DMS153 (cell line): ENCODE results near the gene MAN2B2.

Experiments
- DNase-seq: peaks from one replicate; lab custom pipeline; 2025; lab: John Stamatoyannopoulos, UW

Gene MAN2B2

DNA sequence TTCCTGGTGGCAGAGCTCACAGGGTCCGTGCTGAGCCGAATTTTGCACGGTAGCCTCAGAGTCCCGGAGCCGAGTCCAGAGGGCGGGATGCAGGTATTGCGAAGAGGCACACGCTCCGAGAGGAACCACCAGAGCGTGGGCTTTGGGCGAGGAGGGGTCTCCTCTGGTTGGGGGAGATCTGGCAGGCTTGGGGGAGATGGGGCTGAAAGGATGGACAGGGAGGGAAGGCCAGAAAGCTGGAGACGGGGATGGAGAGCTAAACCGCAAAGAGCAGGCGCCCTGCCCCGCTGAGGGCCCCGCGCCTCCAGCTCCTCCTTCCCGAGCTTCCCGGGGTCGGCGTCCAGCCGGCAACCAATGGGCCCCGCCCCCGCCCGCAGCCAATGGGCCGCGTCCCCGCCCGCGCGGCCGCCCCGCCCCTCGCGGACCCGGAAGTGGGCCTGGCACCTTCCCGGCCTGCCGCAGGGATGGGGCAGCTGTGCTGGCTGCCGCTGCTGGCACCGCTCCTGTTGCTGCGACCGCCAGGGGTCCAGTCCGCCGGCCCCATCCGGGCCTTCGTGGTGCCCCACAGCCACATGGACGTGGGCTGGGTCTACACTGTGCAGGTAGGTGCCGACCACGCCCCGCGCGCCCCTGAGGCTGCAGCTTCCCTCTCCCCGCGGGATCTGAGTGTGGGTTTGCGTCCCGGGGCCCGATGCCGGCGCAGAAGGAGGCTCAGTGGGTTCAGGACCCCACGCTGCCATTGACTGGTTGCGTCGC, at the start of gene MAN2B2:
TSS of gene MAN2B2 (plus strand) at position 443 of the 756 bp plus-strand sequence. CDS start at position 465, 22 bp downstream.
- peak; percentile 20 for DNase-seq

DNA sequence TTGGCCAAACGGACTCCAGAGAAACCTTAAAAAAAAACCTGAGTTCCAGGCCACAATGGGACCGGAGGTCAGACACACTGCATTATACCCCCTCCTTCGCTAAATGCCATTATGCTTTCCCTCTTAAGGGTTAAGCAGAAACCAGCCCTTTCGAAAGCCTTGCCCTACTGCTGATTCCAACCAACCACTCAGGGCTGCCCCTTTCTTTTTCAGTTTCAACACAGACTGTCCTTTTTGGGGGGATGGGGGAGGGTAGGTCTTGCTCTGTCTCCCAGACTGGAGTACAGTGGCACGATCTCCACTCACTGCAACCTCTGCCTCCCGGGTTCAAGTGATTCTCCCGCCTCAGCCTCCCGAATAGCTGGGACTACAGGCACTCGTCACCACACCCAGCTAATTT, 49.5 kb upstream of the MAN2B2 start:
- DNase-seq: no peak

DNA sequence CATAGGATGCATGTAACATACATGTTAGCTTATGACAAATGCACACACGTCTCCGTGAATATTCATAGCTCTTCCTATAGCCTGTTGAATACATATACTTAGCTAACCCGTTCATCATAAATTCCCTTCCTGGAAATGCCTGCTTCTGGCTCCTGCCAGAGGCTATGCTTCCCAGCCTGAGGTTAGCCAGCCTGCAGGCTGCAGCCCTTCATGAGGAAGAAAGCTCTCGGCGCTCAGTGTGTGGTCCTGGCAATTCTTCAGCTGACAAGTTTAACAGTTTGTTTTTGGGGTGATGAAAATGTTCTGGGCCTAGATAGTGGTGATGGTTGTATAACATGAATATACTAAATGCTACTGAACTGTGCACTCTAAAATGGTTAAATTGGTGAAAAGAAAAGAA, 48.8 kb upstream of the MAN2B2 start:
- DNase-seq: no peak

DNA sequence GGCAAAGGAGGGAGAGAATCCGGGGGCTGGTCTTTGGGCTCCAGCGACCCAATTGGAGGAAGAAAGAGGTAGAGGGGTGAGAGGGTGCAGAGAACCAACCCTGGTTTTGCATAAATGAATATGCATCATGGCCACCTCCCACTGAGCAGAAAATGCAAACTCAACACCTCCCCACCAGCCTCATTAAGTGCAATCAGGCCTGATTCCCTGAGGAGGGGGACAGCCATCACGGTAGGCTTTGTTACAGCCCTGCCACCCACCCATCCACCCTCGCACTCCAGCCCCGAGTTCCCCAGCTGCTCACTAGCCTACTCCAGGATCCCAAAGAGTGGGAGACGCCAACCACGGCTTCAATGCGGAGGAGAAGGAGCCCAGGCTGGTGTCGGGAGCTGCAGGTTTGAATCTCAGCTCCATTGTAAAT, 48.3 kb upstream of the MAN2B2 start:
- DNase-seq: no peak

DNA sequence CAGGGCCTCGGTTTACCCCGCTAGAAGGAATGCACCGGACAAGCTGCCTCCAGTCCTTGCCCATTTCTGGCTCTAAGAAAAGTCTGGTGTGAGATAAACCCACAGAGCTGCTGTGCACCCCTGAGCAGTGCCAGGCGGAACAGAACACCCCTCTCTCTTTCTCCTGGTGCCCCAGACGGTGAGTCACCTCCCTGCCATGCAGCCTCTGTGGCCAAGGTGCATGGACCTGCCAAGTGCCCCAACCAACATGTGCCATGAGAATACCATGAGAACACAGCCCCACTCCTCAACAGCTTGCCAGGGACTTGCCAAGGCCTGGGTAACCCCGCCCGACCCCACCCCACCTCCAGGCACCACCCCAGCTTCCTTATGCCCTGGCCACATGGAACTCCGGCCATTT, 47.7 kb upstream of the MAN2B2 start:
- DNase-seq: no peak

DNA sequence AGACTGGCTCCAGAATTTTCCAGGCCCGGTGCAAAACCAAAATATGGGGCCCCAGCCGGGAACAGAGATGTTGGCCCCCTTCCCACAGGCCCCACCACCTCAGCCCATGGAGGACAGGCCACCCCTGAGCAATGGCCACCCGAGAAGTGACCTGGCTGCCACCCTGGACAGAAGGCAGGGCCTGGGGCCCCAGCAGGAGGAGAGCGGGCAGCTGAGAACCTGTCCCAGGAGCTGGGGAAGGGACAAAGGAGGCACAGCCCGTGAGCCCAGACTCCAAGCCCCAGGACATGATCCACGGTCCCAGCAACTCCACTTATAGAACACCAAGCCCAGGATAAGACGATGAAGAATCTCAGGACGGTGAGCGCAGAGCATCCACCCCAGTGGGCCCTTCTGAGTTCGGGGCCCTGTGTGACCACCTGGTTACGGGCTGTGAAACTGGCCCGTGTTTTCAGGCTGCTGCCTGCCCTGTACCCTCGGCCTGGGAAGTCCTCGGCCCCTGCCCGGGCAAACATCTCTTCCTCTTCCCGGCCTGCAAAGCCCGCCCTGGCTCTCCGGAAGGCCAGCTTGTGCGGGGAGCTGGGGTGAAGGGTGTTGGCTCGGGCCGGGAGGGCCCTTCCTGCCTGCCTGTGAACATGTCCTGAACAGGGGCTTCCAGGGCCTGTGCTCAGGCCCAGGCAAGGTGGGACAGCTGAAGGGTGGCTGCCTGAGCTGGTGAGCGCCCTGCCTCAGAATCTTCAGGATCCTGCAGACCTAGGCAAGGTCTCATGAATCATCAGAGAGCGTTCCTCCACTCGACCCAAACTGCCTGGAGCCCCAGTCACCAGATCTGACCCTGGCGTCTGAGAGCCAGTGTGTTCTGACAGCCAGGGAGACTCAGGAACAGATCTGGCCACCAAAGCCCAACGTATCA, 47.0 kb upstream of the MAN2B2 start:
- no peak for DNase-seq

DNA sequence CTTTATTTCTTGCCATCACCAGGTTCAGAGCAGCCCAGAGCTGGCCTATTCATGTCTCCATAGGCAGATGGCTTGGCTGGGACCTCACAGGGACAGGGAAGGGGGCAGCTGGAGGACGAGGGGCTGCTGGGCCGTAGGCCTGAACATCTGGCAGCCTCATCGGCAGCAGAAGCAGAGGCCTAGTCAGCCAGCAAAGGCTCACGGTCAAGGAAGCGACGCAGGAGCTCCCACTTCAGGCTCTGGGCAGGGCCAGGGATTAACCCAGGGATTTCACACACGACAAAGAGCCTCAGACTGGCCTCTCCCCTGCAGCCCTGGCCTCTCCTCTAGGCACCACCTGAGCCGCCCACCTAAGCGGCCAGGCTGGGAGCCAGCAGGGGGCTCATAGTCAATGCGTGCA, 46.0 kb upstream of the MAN2B2 start:
- no peak for DNase-seq

DNA sequence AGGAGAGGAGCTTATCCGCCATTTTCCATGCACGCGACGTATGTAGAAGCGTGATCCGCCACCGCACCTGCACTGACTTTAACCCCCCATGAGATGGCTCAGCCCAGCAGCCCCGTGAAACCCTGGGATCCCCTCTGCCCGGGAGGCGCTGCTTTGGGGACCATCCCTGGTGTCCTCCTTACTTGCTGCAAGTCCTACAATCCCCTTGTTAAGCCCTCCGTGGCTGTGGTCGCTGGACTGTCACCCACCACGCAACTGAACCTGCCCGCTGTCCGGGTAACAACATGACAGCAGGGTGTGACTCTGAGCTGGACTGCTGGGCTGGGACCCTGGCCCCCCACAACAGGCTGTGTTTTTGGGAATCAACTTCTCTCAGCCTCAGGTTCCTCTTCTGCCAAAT, 44.7 kb upstream of the MAN2B2 start:
- no peak for DNase-seq

DNA sequence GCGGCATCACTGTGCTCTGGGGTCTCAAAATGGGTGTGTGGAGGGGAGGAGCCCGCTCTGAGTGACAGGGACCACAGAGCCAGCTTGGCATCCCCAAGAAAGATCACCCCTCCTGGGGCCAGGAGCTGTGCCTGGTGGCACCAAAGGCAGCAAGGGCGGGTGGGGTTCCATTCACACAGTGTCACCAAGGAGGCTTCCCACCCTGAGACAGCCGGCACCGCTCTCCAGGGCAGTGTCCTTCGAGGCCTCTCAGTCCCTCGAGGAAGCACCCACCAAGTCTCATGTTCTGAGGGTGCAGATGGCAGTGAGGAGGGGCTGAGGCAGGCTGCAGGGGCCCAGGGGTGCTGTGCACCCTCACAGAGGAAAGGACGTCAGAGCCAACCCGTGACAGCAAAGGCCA, 44.0 kb upstream of the MAN2B2 start:
- no peak for DNase-seq

DNA sequence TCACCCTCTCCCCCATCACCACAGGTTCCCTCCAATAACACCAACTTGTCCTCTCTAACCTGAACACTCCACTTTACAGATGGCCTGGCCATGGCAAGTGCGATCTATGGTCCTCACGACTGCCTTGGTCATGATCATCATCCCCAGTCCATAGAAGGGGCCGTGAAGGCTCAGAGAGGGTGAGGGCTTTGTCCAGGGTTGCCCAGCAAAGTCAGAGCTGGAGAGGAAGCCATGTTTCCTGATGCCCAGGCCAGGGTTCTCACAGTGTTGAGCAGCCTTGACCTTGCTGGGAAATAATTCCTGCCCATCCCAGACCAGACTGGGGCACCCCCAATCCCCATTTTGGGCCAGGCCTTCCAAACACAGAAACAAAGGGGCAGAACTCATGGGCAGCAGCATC, 42.9 kb upstream of the MAN2B2 start:
- no peak for DNase-seq

DNA sequence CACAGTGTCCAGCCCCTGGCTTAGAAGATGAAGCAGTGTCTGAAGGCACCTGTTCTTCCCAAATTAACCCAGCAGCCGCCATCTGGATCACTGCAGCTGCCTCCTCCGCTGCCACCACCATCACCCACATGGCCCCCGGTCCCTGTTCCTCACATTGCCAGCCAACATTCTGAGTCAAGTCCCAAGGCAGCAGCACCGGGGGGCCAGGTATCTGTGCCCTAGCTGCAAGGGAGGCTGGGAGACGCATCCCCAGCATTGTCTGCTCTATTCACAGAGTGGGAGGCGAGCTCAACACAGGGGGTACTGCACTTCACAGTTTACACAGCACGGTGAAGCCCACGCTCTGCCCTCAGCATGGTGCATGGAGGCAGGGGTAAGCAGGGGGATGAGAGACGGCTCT, 42.3 kb upstream of the MAN2B2 start:
- no peak for DNase-seq

DNA sequence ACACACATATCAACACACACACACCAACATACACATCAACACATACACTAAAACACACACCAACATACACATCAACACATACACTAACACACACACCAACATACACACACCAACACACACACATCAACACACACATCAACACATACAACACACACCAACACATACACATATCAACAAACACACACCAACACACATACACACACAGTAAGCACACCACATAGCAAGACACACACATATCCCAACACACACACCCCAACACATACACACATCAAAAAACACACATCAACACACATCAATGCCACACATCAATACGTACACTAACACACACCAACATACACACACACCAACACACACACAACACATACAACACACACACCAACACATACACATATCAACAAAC, 40.9 kb upstream of the MAN2B2 start:
- DNase-seq: no peak

DNA sequence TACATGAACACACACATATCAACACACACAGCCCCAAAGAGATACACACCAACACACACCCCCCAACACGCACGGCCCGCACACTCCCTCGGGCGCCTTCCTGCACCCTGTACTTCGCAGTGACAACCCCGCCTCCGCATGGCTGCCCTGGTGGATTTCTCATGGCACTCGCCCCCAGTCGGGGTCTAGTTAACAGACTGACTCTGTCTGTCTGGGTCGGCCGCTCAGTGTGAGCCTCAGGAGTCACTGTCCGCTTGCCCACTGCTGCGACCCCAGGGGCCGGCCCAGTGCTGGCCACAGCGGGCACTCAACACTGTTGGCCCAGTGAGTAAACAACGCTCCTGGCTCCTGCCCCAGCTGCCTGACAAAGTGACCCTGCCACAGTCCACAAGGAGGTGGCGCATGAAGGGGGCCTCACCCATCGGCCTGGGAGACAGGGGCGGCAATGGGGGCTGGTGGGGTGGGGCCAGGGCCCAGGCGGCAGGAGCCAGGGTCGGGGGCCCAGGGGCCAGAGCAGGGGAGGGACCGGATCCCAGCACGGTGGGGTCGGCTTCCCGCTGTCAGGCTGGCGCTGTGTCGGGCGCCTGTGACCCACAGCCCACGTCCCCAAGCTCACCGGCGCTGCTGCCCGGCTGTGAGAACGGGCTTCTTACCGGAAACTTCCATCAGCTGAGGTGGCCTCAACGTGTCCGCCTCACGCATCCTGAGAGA, 40.2 kb upstream of the MAN2B2 start:
- no peak for DNase-seq

DNA sequence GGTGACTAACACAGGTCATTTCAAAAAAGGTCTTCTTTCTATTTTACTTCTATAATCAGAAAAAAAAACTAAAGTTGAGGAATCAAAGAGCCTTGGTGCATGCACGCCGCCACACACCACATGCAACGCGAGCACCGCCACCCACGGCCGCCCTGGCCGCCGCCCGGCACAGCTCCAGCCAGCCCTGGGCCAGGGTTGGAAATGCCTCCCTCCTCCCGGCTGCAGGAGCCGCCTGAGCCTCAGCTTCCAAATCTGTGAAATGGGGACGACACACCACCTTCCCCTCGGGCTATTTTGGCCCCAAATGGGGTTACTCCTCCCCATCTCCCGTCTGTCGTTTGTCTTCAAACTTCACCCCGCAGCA, 39.7 kb upstream of the MAN2B2 start:
- DNase-seq: no peak

DNA sequence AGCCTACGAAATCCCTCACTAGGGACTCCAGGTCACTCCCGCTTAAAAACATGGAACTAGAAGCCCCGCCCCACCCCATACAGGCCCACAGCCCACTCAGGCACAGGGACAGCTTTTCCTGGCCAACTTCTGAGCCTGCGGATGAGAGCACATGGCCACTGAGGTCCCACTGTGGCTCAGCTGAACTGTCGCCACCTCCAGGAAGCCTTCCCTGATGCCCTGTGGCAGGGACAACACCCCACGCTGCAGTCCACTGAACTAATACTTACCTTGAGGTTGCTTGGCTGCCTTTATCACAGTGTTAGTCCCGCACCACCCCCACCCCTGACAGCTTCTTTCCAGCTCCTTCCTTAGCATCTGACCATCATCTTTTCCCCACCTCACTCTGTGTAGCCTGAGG, 39.3 kb upstream of the MAN2B2 start:
- no peak for DNase-seq

DNA sequence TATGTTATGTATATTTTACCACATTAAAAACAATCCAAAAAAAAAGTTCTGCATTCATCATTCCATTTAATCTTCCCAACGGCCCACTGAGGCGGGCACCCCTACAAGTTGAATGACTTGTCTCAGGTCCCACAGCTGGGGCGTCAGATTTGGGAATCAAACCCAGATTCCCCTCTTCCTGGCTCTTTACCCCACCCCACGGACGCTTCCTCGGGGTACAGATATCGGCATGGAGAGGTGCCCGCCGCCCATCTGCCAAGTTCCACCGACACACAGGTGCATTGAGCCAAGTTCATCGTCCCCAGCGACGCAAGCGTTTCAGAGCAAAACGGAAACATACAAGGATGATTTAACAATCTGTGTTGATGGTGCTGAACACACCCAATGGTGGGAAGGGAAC, 36.9 kb upstream of the MAN2B2 start:
- no peak for DNase-seq

DNA sequence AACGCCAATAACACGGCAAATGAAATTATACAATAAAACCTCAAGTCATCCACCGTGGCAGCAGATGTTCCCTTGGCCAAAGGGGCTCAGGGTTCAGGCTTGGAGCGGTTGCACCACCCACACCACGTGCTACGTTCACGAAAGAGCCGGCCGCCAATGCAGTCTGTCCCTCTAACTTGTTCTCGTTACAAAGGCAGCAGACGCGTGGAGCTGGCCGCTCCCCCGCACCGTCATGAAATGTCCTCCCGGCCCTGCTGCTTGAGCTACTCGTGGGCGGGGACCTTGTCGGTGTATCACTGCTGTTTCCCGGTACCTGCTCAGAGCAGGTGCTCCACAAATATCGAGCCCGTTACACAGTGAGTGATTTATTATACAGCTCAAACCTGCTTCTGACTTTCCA, 36.4 kb upstream of the MAN2B2 start:
- DNase-seq: peak; percentile 37

DNA sequence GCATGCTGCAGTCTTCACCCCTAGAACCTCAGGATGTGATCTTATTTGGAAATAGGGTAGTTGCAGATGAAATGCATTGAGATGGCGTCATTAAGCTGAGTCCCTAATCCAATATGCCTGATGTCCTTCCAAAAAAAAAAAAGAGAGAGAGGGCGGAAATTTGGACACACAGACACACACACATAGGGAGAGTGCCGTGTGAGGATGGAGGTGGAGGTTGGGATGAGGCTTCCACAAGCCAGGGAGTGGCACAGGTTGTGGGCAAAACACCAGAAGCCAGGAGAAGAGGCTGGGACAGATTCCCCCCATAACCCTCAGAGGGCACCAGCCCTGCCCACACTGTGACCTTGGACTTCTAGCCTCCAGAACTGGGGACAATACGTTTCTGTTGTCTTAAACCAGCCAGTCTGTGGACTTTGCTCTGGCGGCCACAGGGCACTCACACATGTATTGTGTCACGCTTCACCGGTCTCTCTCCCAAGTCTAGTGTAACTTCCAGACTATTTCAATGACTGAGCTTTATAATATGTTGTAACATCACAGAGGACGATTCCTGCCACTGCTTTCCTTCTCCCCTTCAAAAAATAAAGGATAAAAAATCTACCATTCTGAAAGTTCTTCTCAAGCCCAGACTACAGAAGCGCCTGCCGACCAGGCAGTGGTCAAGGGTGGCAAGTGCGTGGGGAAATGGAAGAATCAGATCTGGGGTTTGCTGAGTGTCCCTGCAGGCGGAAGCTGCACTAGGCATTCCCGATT, 35.8 kb upstream of the MAN2B2 start:
- no peak for DNase-seq

DNA sequence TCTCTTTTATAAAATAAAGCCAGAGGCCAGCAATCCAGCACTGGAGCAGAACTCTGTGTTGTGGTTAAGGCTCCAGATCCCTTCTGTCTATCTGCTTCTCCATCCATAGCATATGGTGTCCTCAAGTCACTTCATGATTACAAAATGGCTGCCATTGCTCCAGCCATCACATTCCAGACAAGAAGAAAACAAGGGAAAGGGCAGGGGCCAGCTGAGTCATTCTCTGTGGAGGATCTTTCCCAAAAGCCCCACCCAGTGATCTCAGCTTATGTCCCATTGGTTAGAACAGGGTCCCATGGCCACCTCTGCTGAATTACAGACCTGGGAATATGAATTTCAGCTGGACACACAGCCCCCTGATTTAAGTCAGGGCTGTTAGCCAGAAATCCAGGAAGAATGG, 34.1 kb upstream of the MAN2B2 start:
- DNase-seq: no peak

DNA sequence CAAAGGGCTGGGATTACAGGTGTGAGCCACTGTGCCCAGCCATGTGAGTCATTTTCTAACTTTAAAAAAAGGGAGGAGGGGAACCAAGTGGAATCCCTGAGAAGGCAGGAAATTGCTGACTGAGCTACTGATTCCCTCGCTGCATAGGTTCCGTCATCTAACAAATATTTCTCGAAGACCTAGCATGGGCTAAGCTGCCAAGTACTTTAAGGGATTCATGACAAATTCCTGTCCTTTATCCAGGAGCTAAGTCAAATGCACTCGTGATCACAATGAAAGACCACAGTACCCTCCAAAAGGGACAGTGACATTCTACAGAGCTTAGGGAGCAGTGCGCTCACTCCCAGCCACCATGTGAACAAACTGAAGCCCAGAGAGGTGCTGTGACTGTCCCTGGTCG, 33.2 kb upstream of the MAN2B2 start:
- no peak for DNase-seq

DNA sequence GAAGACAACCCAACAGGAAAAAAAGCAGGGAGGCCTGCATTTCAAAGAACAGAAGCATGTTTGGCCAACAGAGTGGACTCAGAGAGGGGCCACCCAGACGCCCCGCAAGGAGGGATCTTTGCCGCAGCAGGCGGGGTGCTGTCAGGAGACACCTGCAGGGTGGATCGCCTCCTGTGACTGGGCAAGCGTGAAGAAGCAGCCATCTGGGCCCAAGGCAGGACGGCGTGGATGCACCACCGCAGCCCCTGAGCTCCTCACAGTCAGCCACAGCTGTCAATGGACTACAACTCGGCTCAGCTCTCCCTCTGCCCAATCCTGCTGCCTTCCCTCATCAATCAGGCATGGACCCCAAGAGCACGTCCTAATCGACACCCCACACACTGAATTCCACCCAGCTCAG, 32.0 kb upstream of the MAN2B2 start:
- DNase-seq: no peak

DNA sequence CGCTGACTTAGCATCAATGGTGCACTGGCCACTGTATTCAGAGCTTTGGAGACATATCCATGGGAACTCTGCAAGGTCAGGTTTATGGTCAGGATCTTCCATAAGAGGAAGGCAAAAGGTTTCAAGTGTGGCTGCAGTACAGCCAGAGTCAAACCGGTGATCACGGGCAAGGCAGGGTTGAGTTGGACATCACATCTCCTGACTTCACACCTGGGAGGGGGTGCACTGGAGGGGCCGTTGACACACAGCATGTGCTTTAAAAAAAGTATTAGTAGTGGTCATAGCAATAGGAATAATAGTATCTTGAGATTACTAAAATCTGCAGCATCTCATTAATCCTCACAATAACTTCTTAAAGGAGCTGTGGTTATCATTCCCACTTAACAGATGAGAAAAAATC, 28.9 kb upstream of the MAN2B2 start:
- no peak for DNase-seq
